Spleen (tissue), 11 donors: ENCODE data around the gene LDLRAD4. TPM values are rescaled to one million over a fixed set of nuclear protein-coding genes. Genes with fewer than 3 reads are reported as not detected.

ENCODE experiments used
- DNase-seq: peaks from one replicate; pipeline ENCODE4 v3.0.0-alpha.2; 2020
- H3K27ac ChIP-seq, 8 donors: fragments of 200-600 bp; sonication (generic) in 7 of 8; 1 replicate in 4 of 8; 2 replicates in 4 of 8; pipeline versions ENCODE4 v1.5.0 to v1.8.0; 2016 to 2021; ENCODE audit warnings: inconsistent platforms in 4 of 8, mild to moderate bottlenecking in 4 of 8, moderate library complexity in 1 of 8
- H3K27me3 ChIP-seq, 7 donors: fragments of 200-600 bp; sonication (generic) in 6 of 7; replicated peaks in 1 of 7; 1 replicate in 4 of 7; 2 replicates in 3 of 7; pipeline versions ENCODE4 v1.5.0 to v1.8.0; 2016 to 2021; ENCODE audit warnings: inconsistent platforms in 3 of 7, mild to moderate bottlenecking in 1 of 7
- H3K36me3 ChIP-seq, 6 donors: fragments of 200-600 bp; sonication (generic) in 5 of 6; 1 replicate in 4 of 6; 2 replicates in 2 of 6; pipeline versions ENCODE4 v1.5.0 to v1.8.0; 2016 to 2021; ENCODE audit warnings: inconsistent platforms in 2 of 6
- H3K4me1 ChIP-seq, 6 donors: fragments of 200-600 bp; sonication (generic) in 5 of 6; 1 replicate in 3 of 6; 2 replicates in 3 of 6; pipeline versions ENCODE4 v1.5.0 to v1.8.0; 2016 to 2021; ENCODE audit warnings: inconsistent platforms in 3 of 6
- H3K4me3 ChIP-seq, 8 donors: fragments of 200-600 bp; sonication (generic) in 7 of 8; 1 replicate in 4 of 8; 2 replicates in 4 of 8; pipeline versions ENCODE4 v1.5.0 to v1.8.0; 2016 to 2021; ENCODE audit warnings: inconsistent platforms in 4 of 8, mild to moderate bottlenecking in 4 of 8, moderate library complexity in 2 of 8
- H3K9me3 ChIP-seq, 8 donors: fragments of 200-600 bp; sonication (generic) in 7 of 8; 1 replicate in 4 of 8; 2 replicates in 4 of 8; pipeline versions ENCODE4 v1.5.0 to v1.8.0; 2016 to 2021; ENCODE audit warnings: inconsistent platforms in 4 of 8
- POLR2A ChIP-seq, 3 donors: fragments of 450-650 bp; IDR thresholded peaks; one replicate each; pipeline ENCODE4 v1.5.1; 2017; ENCODE audit warnings: antibody characterized with exemption in 3 of 3, mild to moderate bottlenecking in 1 of 3
- POLR2AphosphoS5 ChIP-seq, 3 donors: sonication (generic); formaldehyde crosslinking; IDR thresholded peaks; one replicate each; pipeline ENCODE4 v1.5.1; 2017; ENCODE audit warnings: antibody characterized with exemption in 3 of 3
- WGBS, 5 donors: extraction: QIAGEN DNeasy Blood & Tissue Kit in 3 of 5; methylation state at CpG; one replicate each; pipeline versions ENCODE4 v1.1.5 to v1.1.7; 2013 to 2018; 5-methylcytosine and 5-hydroxymethylcytosine counted together
- intact Hi-C: fragments of 100-400 bp; cut with DNase I; formaldehyde crosslinking; loops from one replicate; pipeline ENCODE4 v1.15.0; 2023; ENCODE audit warnings: low total_unique reads
- polyA plus RNA-seq, 3 donors: library from polyadenylated mRNA; stranded (reverse); fragments of 200-250 nt; gene quantifications; one replicate each; pipeline ENCODE4 v1.2.1, GENCODE V29; 2013
- total RNA-seq, 7 donors: library from RNA; depleted of rRNA in 3 of 7; stranded (reverse); fragments of >200 nt in 3 of 7; fragmentation: NEBNext Ultra II Directional in 4 of 7; extraction: Animal tissue kit (Norgen Biotek cat#: 25700) in 4 of 7; gene quantifications; one replicate each; pipeline versions ENCODE4 v1.1.0 to v1.2.1, GENCODE V29; 2016 to 2021
- TF ChIP-seq, protein P1 (sequence below), 11 experiments: fragments of 200-600 bp in 7 of 11; fragments of 450-650 bp in 4 of 11; sonication (generic) in 4 of 11; IDR thresholded peaks in 8 of 11; conservative IDR thresholded peaks in 3 of 11; 1 replicate in 7 of 11; 2 replicates in 4 of 11; pipeline versions ENCODE4 v1.4.0 to v1.8.0; 2016 to 2021; ENCODE audit warnings: antibody characterized with exemption in 11 of 11, inconsistent platforms in 4 of 11, mild to moderate bottlenecking in 1 of 11
- donor health status: healthy with polysubstance abuse.
- donor health status: DM: no; HTN: no; CAD: no; lungs with moderate emphysema.
- donor health status: DM: no; HTN: no; CAD: no.
- donor health status: Bipolar disorder and iron deficiency.
- donor health status: healthy.
- donor health status: DM: no; HTN: no; CAD: no.
- donor health status: DM: yes; HTN: yes; CAD: no.

The LDLRAD4 gene
- total and polyA plus RNA-seq, 10 donors: 4.5 to 80.8 (median 46.4) TPM

DNA sequence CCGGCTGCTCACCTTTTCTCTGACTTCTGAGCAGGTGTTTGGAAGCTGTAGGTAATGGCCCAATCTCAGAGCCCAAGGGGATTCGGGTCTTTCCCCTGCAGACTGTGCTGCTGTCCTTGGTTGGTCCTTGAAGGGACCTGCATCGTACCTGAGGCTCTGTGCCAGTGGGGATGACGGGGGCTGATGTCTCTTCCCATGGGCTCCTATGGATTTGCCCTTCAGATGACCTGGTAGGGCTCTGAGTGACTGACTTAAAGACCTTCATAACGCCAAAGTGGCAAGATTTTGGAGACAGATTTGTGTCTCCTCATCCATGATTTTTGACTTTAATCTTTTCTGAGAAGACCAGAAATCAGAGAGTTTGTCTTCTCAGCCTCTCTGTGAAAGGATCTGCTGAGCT, 341.7 kb downstream of the LDLRAD4 start:
- TF ChIP-seq POLR2A (IDR thresholded peaks at IDR 0.05) (no peak), POLR2AphosphoS5 (IDR thresholded peaks at IDR 0.05) (no peak)
- TF ChIP-seq, protein P1, sequence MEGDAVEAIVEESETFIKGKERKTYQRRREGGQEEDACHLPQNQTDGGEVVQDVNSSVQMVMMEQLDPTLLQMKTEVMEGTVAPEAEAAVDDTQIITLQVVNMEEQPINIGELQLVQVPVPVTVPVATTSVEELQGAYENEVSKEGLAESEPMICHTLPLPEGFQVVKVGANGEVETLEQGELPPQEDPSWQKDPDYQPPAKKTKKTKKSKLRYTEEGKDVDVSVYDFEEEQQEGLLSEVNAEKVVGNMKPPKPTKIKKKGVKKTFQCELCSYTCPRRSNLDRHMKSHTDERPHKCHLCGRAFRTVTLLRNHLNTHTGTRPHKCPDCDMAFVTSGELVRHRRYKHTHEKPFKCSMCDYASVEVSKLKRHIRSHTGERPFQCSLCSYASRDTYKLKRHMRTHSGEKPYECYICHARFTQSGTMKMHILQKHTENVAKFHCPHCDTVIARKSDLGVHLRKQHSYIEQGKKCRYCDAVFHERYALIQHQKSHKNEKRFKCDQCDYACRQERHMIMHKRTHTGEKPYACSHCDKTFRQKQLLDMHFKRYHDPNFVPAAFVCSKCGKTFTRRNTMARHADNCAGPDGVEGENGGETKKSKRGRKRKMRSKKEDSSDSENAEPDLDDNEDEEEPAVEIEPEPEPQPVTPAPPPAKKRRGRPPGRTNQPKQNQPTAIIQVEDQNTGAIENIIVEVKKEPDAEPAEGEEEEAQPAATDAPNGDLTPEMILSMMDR (IDR thresholded peaks at IDR 0.05 in 8 of 11, conservative IDR thresholded peaks at IDR 0.05 in 3 of 11): no peak
- 92 to 95% (median 94%) methylated on average over 5 of the region's 5 CpGs for WGBS, 5 donors
- intact Hi-C loops: no loop called here
- Histone ChIP-seq H3K9me3 (no peaks in the 10 kb centered on the region), H3K27me3 (no peaks in the 10 kb centered on the region), H3K4me3 (no peak overlapping the region), H3K27ac (peak overlapping the region in 1 of 8 donors; percentile 6), H3K36me3 (no peaks in the 10 kb centered on the region), H3K4me1 (peaks cover 6 to 49% (median 38%) of the 10 kb centered on the region in 6 donors)
- DNase-seq: no peak

DNA sequence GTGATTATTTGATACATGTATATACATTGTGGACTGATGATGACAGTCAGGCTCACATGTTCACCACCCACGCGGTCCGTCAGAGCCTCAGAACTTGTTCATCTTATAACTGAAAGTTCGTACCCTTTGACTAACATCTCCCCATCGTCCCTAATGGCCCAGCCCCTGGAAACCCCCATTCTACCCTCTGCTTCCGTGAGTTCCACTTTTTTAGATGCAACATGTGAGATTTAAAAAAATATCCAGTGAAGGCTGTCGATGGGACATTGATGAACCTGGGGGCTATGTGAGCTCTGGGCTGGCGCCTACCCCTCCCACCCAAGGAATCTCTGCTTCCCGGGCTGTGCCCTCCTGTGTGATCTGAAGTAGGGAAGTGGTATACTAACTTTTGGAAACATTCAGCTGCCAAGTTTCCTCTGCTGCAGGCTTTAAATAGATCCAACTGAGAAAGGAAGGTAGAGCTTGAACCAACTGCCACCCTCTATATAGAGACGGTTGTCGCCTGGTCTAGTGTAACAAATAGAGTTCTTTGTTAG, 344.0 kb downstream of the LDLRAD4 start:
- Histone ChIP-seq H3K4me3 (no peak overlapping the region), H3K9me3 (no peaks in the 10 kb centered on the region), H3K4me1 (peaks cover 6 to 71% (median 54%) of the 10 kb centered on the region in 6 donors), H3K27me3 (no peaks in the 10 kb centered on the region), H3K27ac (peak overlapping the region in 7 of 8 donors; percentile 3 to 75 (median 52)), H3K36me3 (no peaks in the 10 kb centered on the region)
- 16 to 35% (median 19%) methylated on average over 11 of the region's 11 CpGs for WGBS, 5 donors
- DNase-seq: no peak
- intact Hi-C loops: no loop called here
- no peak for TF ChIP-seq POLR2A (IDR thresholded peaks at IDR 0.05)
- TF ChIP-seq, protein P1 (IDR thresholded peaks at IDR 0.05 in 8 of 11, conservative IDR thresholded peaks at IDR 0.05 in 3 of 11): no peak
- no peak for TF ChIP-seq POLR2AphosphoS5 (IDR thresholded peaks at IDR 0.05)

- Histone ChIP-seq H3K4me1 (peaks cover under 1 to 73% (median 53%) of the 10 kb centered on the region in 6 donors), H3K27ac (peak overlapping the region in 5 of 8 donors; percentile 30 to 75 (median 61)), H3K36me3 (no peaks in the 10 kb centered on the region), H3K4me3 (no peak overlapping the region), H3K9me3 (no peaks in the 10 kb centered on the region), H3K27me3 (no peaks in the 10 kb centered on the region)
- TF ChIP-seq, protein P1 (IDR thresholded peaks at IDR 0.05 in 8 of 11, conservative IDR thresholded peaks at IDR 0.05 in 3 of 11): no peak
- TF ChIP-seq POLR2A (IDR thresholded peaks at IDR 0.05): no peak
- TF ChIP-seq POLR2AphosphoS5 (IDR thresholded peaks at IDR 0.05): peak in 1 of 3 donors; percentile 77
- intact Hi-C loops: no loop called here
- no peak for DNase-seq
- 31 to 43% (median 41%) methylated on average over 9 of the region's 9 CpGs for WGBS, 5 donors
Observed at GRCh38 chr18:13563390-13563805, 344.8 kb downstream of the LDLRAD4 start.

DNA sequence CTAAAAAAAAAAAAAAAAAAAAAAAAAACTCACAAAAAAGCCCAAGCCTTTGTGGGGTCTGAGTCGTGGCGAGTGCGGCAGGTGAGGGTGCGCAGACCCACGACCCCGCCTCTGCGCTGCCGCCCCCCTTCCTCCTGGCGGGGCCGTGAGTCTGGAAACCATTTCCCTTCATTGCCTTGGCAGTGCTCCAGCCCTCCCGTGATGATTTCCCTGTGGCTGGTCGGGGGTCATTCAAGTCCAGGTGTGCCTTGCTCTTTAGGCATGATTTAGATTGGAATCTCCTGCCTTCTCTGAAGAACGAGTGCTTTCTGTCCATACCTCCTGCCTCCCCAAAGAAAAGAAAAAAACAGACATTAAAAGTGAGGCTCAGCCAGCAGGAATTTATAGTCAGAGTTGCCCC, 346.0 kb downstream of the LDLRAD4 start:
- Histone ChIP-seq H3K9me3 (no peaks in the 10 kb centered on the region), H3K36me3 (no peaks in the 10 kb centered on the region), H3K4me3 (no peak overlapping the region), H3K27ac (no peak overlapping the region), H3K27me3 (no peaks in the 10 kb centered on the region), H3K4me1 (peaks cover 0 to 78% (median 61%) of the 10 kb centered on the region in 6 donors)
- no peak for DNase-seq
- 27 to 43% (median 28%) methylated on average over 13 of the region's 13 CpGs for WGBS, 5 donors
- intact Hi-C loops: no loop called here
- TF ChIP-seq POLR2A (IDR thresholded peaks at IDR 0.05) (no peak), POLR2AphosphoS5 (IDR thresholded peaks at IDR 0.05) (no peak)
- TF ChIP-seq, protein P1 (IDR thresholded peaks at IDR 0.05 in 8 of 11, conservative IDR thresholded peaks at IDR 0.05 in 3 of 11): no peak
